Fibroblast of pulmonary artery (primary cell): ENCODE results near the gene MASP1.

Source experiments
- DNase-seq: peaks from one replicate; pipeline ENCODE4 v3.0.0-alpha.2; 2010; ENCODE audit warnings: low read depth
- H3K4me3 ChIP-seq: replicated peaks from 2 replicates; pipeline ENCODE4 v1.5.1; 2011; ENCODE audit warnings: low read depth, mild to moderate bottlenecking, control low read depth, low read length, moderate library complexity
- CTCF ChIP-seq: IDR thresholded peaks from 2 replicates; pipeline ENCODE4 v1.5.1; 2011; ENCODE audit warnings: mild to moderate bottlenecking, control low read depth, low read length, inconsistent platforms; ENCODE audit errors: missing control alignments

Gene MASP1

DNA sequence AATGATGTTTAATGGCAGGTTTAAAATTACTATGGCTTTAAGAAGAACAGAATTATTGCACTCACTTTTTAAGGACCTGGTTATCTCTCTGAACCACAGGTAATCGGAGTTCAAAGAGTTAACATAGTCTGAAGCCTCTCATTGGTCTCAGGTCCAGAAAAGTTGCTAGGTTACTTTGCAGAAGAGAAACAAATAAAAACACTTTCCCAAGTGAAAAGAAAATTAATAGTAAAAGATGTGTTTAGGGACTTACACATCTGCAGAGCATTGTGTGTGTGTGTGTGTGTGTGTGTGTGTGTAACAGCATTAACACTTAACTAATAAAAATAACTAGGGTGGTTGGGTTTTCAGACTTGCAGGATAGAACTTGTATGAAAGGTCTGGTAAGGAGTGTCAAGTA is 1.0 kb downstream of the MASP1 start:
- no peak overlapping the region for H3K4me3 ChIP-seq
- TF ChIP-seq CTCF: no peak
- no peak for DNase-seq

- H3K4me3 ChIP-seq: no peak overlapping the region
- TF ChIP-seq CTCF: no peak
- DNase-seq: no peak
These were observed 2.5 kb downstream of the MASP1 start for GRCh38 chr3:187288855-187289605.

DNA sequence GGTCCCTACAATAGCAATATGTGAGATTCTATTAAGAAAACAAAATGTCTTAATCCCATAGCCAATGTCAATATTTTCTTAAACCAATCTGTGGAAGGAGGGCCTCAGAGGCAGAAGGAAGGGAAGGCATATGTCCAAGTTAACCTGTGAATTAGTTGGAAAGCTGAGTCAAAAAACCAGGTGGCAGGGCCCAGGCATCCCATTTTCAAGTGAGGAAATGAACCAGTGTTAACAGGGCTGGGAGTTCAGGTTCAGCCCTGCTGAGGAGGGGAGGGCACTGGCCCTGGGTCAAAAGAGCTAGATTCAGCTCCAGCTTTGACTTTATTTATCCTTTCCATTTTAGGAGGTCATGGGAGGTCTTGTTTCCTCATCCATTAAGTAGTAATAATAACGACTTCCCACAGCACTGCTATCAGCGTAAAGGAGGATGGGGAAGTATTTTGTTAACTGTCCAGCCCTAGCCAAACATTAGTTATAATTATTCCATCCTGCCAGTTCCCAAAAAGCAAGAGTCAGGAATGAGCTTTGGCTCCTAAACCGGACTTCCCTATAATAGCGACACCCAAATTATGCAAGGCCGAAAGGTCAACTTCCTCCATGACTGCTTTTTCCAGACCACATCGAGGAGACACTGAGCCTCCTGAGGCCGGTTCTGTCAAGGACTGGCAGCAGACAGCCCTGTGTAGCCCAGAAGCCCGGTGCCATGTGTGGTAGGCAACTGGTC is 3.2 kb downstream of the MASP1 start:
- no peak for DNase-seq
- no peak for TF ChIP-seq CTCF
- no peak overlapping the region for H3K4me3 ChIP-seq

- DNase-seq: no peak
- H3K4me3 ChIP-seq: no peak overlapping the region
- TF ChIP-seq CTCF: no peak
These were observed 4.3 kb downstream of the MASP1 start for GRCh38 chr3:187287256-187287655.

DNA sequence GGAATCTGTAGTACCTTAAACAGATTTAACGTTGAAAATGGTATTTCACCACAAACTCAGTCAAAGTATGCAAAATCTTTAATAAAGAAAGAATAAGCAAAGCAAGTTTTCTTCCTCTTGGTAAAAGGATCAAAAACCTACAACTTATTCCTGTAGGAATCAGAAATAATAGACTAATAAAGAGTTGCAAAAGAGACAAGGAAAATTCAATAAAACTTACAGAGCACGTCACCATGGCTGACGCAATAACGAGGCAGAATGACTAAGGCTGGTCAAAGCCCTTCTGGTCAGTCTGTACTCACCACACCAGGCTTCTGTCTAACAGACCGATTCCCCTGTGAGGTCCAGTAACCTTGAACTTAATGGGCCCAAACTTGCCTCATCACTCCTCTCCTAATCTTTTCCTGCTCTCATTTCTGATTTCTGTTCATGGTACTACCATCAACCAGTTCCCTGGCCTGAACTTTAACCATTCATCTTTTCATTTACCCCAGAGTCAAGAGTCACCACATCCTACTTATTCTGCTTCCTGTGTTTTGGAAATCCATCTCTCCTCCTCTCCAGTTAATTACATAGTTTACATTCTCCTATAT is 5.0 kb downstream of the MASP1 start:
- DNase-seq: peak; percentile 77
- no peak overlapping the region for H3K4me3 ChIP-seq
- no peak for TF ChIP-seq CTCF

GRCh38 chr3:187281191-187281714 is 10.3 kb downstream of the MASP1 start:
- H3K4me3 ChIP-seq: no peak overlapping the region
- DNase-seq: peak; percentile 74
- TF ChIP-seq CTCF: peak; percentile 16
